OCI-M1 (cell line): Measurements from ENCODE around the gene SCRN3.
"Not testable (repeated sequence)": the region's sequence is repeated elsewhere in the genome, so short reads cannot be mapped to it uniquely, and the experiment has no call there.

Experiments
- DNase-seq: peaks from one replicate; lab custom pipeline; 2025; lab: John Stamatoyannopoulos, UW

Gene SCRN3, protein sequence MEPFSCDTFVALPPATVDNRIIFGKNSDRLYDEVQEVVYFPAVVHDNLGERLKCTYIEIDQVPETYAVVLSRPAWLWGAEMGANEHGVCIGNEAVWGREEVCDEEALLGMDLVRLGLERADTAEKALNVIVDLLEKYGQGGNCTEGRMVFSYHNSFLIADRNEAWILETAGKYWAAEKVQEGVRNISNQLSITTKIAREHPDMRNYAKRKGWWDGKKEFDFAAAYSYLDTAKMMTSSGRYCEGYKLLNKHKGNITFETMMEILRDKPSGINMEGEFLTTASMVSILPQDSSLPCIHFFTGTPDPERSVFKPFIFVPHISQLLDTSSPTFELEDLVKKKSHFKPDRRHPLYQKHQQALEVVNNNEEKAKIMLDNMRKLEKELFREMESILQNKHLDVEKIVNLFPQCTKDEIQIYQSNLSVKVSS

DNA sequence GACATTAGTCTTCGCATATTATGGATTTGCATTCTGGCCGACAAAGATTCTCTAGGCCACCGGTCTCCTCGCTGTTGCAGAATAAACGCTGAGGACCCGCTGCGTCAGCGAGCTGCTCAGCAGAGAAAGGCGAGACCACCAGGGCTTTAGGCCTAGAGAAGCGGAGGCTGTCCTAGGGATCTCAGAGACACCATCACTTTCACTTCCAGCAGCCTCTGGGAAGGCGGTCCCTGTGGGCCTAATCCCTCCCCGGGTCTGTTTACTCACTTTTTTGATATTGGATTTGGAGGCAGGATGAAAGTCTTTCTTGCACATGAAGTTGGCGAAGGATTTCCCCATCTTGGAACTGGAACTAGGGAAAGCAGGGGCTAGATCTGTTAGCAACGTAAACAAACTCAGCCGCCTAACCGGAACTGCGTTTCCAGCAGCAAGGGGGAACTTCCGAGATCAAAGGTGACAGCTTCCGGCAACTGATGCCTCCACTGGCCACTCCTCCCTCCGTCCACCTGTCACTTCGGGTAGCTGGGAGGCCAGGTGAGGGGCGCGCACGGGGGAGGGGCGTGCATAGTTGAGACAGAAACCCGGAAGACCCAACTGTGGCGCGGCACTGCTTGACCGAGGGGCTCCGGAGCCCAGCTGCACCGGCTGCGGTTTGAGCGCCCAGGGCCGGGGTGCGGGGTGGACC, at the start of gene SCRN3:
Gene SCRN3, plus strand, starts transcription at position 447 of the 685 bp plus-strand sequence. CDS start 2,554 bp downstream, outside the sequence.
- peak; percentile 87 for DNase-seq

DNA sequence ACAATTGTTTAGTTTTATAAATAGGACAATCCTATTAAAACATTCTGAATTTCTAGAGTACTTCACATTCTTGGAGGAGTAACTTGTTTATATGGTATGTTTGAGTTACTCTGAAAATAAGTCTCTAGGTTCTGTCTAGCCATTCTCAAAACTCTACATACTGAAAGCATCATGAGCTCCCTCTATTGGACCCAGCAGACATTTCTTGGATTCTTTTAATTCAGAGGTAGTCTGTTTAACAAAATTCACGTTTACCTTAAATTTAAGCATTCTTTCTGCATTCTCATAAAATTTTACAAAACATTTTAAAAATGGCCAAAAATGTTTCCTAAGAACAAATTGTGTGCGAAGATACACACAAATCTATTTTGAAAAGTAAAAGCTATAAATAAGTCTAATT, 45.5 kb upstream of the SCRN3 start:
- DNase-seq: peak; percentile 49

DNA sequence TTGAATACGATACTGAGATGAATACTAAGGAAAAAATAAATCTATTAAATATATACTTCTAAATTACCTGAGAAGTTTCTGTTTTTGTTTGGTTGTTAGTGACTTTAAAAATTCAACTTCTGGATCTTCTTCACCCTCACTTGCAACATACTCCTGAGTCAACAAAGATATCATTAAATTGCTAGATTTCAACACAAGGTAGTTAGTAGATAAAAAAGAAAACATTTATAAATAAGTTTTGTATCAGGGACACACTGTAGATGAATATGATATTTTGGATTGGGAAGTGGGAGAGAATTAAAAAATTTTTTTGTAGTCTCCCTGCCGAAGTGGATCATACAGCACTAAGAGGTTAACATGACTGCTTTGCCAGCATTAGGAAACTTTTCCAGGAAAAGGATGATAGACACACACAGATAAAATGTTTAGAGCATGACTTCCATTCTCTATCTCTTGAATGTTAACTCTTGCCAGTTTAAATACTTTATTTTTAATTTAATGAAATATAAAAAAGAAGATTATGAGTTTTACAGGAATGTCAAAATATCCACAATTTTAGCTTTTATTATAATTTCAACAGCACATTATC, 44.8 kb upstream of the SCRN3 start:
- peak; percentile 28 for DNase-seq

DNA sequence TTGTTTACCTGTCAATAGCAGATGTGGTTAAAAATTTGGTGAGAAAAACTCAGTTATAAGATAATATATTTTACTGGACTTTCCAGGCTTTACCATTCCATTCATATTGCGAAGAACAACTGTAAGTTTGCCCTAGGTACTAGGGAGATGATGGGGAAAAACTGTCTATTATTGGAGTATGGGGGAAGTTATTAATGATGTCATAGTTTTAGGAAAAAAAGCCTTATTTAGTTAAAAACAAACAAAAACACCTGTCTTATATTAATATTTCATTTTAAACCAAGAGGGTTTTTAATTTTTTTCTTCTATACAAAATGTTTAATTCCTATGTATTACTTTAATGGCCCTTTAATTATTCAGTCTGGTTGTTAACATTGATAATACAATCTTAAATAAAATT, 42.5 kb upstream of the SCRN3 start:
- no peak for DNase-seq

DNA sequence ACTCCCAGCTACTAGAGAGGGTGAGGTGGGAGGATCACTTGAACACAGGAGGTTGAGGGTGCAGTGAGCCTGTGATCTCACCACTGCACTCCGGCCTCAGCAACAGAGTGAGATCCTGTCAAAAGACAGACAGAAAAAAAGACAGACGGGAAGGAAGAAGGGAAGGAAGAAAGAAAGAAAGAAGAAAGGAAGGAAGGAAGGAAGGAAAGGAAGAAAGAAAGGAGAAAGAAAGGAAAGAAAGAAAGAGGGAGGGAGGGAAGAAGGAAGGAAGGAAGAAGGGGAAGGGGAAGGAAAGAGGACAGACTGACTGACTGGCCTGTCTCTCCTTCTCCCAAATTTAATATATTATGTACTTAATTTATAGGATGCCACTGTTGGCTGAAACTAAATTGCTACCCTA, 39.2 kb upstream of the SCRN3 start:
- no peak for DNase-seq

DNA sequence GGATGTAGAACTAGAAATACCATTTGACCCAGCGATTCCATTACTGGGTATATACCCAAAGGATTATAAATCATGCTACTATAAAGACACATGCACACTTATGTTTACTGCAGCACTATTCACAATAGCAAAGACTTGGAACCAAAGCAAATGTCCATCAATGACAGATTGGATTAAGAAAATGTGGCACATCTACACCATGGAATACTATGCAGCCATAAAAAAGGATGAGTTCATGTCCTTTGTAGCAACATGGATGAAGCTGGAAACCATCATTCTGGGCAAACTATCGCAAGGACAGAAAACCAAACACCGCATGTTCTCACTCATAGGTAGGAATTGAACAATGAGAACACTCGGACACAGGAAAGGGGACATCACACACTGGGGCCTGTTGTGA, 35.9 kb upstream of the SCRN3 start:
- not testable (repeated sequence) for DNase-seq

DNA sequence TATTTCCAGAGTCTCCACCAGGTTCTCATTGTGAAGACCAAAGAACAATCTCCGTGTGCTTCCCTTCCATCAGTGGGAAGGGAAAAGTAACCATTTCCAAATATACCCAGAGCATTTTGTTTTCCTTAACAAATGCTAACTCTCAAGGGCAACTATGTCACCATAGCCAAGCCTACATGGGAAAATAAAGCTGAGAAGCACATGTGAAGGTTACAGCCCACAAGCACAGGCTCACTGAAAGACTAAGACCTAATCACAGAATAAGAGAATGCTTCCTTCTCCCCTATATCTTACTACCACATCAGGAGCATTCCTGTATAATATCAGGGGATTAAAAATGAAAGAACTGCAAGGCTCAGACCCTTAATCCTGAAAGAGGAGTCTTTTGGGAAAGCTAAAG, 32.6 kb upstream of the SCRN3 start:
- no peak for DNase-seq

DNA sequence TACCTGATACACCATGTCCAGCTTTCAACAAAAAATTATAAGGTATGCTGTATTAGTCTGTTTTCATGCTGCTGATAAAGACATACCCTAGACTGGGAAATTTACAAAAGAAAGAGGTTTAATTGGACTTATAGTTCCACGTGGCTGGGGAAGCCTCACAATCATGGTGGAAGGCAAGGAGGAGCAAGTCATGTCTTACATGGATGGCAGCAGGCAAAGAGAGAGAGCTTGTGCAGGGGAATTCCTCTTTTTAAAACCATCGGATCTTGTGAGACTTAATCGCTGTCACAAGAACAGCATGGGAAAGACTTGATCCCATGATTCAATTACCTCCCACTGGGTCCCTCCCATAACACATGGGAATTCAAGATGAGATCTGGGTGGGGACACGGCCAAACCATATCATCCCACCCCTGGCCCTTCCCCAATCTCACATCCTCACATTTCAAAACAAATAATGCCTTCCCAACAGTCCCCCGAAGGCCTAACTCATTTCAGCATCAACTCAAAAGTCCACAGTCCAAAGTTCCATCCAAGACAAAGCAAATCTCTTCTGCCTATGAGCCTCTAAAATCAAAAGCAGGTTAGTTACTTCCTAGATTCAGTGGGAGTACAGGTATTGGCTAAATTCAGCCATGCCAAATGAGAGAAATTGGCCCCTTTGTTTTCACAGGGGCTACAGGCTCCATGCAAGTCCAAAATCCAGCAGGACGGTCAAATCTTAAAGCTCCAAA, 31.9 kb upstream of the SCRN3 start:
- not testable (repeated sequence) for DNase-seq

DNA sequence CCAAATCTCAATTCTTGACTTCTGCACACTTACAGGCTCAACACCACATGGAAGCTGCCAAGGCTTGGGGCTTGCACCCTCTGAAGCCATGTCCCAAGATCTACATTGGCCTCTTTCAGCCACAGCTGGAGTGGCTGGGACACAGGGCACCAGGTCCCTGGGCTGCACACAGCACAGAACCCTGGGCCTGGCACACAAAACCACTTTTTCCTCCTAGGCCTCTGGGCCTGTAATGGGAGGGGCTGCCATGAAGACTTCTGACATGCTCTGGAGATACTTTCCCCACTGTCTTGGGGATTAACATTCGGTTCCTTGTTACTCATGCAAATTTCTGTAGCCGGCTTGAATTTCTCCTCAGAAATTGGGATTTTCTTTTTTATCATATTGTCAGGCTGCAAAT, 30.9 kb upstream of the SCRN3 start:
- DNase-seq: no peak

DNA sequence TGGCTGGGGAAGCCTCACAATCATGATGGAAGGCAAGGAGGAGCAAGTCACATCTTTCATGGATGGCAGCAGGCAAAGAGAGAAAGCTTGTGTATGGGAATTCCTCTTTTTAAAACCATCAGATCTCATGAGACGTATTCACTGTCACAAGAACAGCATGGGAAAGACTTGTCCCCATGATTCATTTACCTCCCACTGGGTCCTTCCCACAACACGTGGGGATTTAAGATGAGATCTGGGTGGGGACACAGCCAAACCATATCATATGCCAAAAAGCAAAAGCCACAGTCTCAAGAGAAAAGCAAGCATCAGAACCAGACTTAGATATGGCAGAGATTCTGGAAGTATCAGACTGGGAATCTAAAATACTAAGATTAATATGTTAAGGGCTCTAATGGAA, 30.0 kb upstream of the SCRN3 start:
- no peak for DNase-seq

DNA sequence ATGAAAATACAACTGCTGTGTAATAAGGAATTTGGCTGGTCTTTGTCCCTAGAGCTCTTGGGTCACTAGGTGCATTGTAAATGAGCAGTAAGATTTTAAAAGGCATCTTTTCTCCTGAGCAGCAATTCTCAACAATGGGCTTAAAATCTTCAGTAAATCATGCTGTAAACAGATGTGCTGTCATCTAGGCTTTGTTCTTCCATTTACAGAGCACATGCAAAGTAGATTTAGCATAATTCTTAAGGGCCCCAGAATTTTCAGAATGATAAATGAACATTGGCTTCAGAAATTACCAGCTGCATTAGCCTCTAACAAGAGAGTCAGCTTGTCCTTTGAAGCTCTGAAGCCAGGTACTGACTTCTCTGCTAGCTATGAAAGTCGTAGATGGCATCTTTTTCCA, 26.8 kb upstream of the SCRN3 start:
- no peak for DNase-seq

DNA sequence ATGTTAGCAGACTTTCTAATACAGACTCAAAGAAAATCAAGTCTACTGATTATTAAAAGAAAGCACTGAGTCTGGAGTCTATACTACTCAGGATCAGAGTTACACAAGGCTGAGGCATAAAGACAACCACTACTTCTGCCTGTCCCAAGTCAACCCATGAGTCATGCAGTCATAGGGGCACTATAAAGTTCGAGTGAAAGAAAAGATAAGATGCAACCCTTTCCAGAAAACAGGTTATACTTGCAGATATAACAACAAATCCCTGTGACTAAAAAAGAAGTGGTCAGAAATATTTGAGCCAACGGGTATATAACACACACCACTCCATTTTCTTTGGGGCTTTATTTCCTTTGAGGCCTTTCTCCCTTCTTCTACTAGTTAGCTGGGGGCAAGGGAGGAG, 18.6 kb upstream of the SCRN3 start:
- peak; percentile 19 for DNase-seq

DNA sequence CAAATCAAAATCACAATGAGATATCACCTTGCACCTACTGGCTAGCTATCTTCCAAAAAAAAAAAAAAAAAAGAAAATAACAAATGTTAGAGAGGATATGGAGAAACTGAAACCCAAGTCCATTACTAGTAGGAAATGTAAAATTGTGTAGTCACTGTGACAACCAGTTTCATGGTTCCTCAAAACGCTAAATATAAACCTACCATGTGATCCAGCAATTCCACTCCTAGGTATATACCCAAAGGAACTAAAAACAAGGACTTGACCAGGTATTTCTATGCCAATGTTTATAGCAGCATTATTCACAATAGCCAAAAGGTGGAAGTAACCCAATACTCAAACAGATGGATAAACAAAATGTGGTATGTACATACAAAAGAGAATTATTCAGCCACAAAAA, 11.7 kb upstream of the SCRN3 start:
- peak; percentile 62 for DNase-seq

DNA sequence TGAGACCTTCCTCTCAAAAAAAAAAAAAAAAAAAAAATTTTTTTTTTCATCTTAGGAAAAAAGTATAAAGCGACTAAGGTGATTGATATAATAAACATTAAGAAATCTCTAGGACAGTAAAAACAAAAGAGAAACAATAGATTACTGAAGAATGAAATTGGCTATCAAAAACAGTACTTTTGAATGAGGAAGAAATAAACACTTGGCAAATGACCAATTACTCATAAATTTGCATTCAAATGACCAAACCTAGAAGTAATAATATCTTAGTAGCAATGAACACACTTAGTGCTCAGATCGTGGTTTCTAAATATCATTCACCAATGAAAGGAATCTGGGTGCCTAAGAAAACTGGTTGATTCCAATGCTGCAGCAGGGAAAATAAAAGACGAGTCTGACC, 10.3 kb upstream of the SCRN3 start:
- no peak for DNase-seq

DNA sequence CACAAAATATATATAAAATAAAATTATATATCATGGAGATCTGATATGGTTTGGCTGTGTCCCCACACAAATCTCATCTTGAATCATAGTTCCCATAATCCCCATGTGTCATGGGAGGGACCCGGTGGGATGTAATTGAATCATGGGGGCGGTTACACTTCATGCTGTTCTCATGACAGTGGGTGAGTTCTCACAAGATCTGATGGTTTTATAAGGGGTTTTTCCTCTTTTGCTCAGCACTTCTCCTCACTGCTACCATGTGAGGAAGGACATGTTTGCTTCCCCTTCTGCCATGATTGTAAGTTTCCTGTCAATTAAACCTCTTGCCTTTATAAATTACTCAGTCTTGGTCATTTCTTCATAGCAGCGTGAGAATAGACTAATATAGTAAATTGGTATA, 6.8 kb upstream of the SCRN3 start:
- not testable (repeated sequence) for DNase-seq

DNA sequence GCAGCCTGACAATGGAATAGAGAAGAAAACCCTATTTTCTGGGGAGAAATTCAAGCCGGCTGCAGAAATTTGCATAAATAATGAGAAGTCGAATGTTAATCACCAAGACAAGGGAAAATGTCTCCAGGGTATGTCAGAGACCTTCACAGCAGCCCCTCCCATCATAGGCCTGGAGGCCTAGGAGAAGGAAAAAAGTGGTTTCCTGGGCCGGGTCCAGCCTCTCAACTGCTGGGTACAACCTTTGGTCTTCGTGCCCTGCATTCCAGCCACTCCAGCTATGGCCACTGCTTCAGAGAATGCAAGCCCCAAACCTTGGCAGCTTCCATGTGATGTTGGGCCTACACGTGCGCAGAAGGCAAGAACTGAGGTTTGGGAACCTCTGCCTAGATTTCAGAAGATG, 6.0 kb upstream of the SCRN3 start:
- DNase-seq: no peak

DNA sequence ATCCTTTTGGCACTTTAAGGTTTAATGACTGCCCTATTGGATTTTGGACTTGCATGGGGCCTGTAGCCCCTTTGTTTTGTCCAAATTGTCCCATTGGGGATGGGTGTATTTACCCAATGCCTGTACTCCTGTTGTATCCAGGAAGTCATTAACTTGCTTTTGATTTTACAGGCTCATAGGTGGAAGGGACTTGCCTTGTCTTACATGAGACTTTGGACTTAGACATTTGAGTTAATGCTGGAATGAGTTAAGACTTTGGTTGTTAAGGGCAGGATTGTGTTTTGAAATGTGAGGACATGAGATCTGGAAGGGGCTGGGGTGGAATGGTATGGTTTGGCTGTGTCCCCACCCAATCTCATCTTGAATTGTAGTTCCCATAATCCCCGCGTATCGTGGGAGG, 5.2 kb upstream of the SCRN3 start:
- not testable (repeated sequence) for DNase-seq

DNA sequence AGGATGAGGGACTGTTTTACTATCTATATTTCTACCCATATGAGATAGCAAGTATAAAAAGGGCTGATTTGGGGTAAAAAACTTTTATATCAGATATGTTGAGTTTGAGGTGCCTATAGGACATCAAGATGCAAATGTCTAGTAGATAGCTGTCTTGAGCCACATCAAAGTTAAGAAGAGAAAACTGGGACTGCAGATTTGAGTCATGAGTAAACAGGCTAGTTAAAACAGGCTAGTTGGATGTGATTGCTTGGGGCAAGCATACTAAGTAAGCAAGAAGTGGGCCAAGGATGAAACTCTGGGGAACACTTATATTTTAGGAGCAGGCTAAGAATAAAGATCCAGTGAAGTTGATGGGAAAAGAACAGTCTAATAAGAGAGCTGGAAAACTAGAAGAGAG, 2.8 kb upstream of the SCRN3 start:
- DNase-seq: no peak

DNA sequence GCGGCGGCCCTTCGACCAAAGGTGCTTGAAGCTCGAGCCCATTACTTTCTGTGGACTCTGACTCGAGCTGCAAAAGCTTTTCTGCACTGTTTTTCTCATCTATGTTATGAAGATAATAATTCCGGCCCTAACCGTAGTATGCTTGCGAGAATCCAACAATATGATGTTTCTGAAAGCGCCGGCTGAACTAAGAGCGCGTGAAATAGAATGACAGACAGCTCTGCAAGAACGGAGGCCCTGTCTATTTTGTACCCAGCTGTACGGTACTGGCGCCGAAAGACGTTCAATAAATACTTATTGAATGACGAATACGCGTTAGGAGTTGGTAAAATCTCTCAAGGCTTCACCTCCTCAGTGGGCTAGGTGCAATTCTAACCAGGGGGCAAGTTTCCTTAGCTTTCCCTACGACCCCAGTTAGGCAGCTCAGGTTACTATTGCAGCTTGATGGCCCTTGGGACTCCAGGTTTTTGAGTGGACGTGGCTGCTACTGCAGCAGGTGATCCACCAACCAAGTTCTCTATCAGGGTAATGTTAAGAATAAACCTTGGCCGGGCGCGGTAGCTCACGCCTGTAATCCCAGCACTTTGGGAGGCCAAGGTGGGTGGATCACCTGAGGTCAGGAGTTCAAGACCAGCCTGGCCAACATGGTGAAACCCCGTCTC, 570 bp downstream of the SCRN3 start:
- DNase-seq: no peak

DNA sequence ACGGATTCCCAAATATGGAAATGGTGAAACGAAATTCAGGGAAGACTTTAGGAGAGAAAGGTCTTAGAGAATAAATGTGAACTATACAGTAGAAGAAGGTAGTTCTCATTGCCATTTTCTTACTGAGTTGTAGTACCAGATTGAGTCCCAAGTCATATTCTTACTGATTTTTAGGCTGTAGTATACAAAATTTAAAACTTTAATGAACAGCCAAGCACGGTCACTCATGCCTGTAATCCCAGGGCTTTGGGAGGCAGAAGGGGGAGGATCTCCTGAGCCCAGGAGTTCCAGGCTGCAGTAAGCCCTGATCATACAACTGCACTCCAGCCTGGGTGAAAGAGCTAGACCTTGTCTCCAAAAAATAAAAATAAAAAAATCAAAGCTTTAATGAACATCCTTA, 2.2 kb downstream of the SCRN3 start:
- no peak for DNase-seq

DNA sequence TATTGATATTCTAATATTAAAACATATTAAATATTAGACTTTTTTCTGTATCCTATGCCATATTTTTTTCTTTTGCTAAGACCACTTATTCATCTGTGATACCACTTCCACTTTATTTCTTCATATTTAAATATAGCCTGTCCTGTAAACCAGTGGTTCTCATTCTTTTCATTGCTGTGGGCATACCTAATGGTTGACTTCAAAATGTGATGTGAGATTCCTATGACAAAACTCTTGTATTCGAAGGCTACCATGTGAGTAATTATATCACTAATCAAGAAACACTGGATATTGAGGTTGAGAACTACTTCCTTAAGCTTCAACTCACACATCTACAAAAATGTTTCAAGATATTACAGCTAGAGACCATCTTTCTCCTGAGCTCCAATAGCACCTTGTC, 3.6 kb downstream of the SCRN3 start:
- no peak for DNase-seq

DNA sequence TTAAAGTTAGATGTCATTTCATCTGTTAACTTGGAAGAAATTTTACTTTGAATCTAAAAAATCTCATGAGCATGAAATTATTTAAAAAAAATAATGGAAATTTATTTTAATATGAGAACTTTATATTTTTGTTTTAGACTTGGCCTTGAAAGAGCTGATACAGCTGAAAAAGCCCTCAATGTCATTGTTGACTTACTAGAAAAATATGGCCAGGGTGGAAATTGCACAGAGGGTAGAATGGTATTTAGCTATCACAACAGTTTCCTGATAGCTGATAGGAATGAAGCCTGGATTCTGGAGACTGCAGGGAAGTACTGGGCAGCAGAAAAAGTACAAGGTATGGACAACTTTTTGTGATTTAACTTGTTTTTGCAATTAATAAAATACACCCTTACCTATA, 5.3 kb downstream of the SCRN3 start:
- no peak for DNase-seq
